ENCODE results near the gene RAB6A.

The RAB6A gene

GRCh38 chr11:73652046-73652730 is 108.7 kb downstream of the RAB6A start:
- DNase-seq = no peak

GRCh38 chr11:73651661-73652045 is 109.2 kb downstream of the RAB6A start:
- DNase-seq = no peak

GRCh38 chr11:73651252-73651651 is 109.6 kb downstream of the RAB6A start:
- DNase-seq = no peak

- no peak for DNase-seq
Observed at GRCh38 chr11:73650400-73650799, 110.5 kb downstream of the RAB6A start.

GRCh38 chr11:73649206-73649605 is 111.7 kb downstream of the RAB6A start:
- no peak for DNase-seq

GRCh38 chr11:73648571-73649046 is 112.3 kb downstream of the RAB6A start:
- no peak for DNase-seq

- DNase-seq = no peak
Observed at GRCh38 chr11:73648121-73648520, 112.8 kb downstream of the RAB6A start.

- DNase-seq = no peak
Observed at GRCh38 chr11:73647459-73648100, 113.3 kb downstream of the RAB6A start.

GRCh38 chr11:73645972-73646631 is 114.8 kb downstream of the RAB6A start, which contains the start of gene PLEKHB1:
PLEKHB1 (plus strand) TSS chr11:73646581; CDS start chr11:73646609, 28 bp downstream.
- DNase-seq = no peak

GRCh38 chr11:73645121-73645969 is 115.5 kb downstream of the RAB6A start:
- no peak for DNase-seq

GRCh38 chr11:73641668-73642067 is 119.2 kb downstream of the RAB6A start:
- DNase-seq = no peak

- no peak for DNase-seq
Observed at GRCh38 chr11:73640592-73640991, 120.3 kb downstream of the RAB6A start.

- no peak for DNase-seq
Observed at GRCh38 chr11:73637012-73637411, 123.9 kb downstream of the RAB6A start.

- DNase-seq = no peak
Observed at GRCh38 chr11:73636249-73636648, 124.6 kb downstream of the RAB6A start.

GRCh38 chr11:73635721-73636120 is 125.2 kb downstream of the RAB6A start:
- DNase-seq = no peak

- no peak for DNase-seq
Observed at GRCh38 chr11:73633999-73634398, 126.9 kb downstream of the RAB6A start.

- DNase-seq = no peak
Observed at GRCh38 chr11:73632996-73633395, 127.9 kb downstream of the RAB6A start.

GRCh38 chr11:73629907-73630306 is 131.0 kb downstream of the RAB6A start:
- no peak for DNase-seq

GRCh38 chr11:73625696-73626318 is 135.1 kb downstream of the RAB6A start:
- no peak for DNase-seq
